SU-DHL-6 (cell line): Measurements from ENCODE around the gene MRM2.

ENCODE experiments used
- H2AFZ ChIP-seq: fragments of 200-600 bp; sonication (generic); 2 replicates; pipeline ENCODE4 v1.6.1; 2014; ENCODE audit warnings: low read depth, mild to moderate bottlenecking, moderate library complexity, mixed read lengths, antibody characterized with exemption, low read length; ENCODE audit not compliant: severe bottlenecking
- H3F3A ChIP-seq: fragments of 200-600 bp; shearing (Covaris generic); 2 replicates; pipeline ENCODE4 v1.6.0; 2016; ENCODE audit warnings: antibody characterized with exemption, mild to moderate bottlenecking; ENCODE audit not compliant: insufficient read depth
- H3K27ac ChIP-seq: fragments of 200-600 bp; sonication (generic); 2 replicates; pipeline ENCODE4 v1.5.1; 2016; ENCODE audit warnings: low read depth, mild to moderate bottlenecking, low read length, moderate library complexity, mixed read lengths
- H3K27me3 ChIP-seq: fragments of 200-600 bp; sonication (generic), shearing (Covaris generic); 2 replicates; pipeline ENCODE4 v1.6.0; 2014; ENCODE audit warnings: mild to moderate bottlenecking, low read length
- H3K36me3 ChIP-seq: fragments of 200-600 bp; sonication (generic); 2 replicates; pipeline ENCODE4 v1.6.1; 2014; ENCODE audit warnings: mild to moderate bottlenecking, low read length, mixed read lengths
- H3K4me2 ChIP-seq: fragments of 300-600, 200-600 bp; shearing (Covaris generic), sonication (generic); 2 replicates; pipeline ENCODE4 v1.6.0; 2014; ENCODE audit warnings: low read length, low read depth, mild to moderate bottlenecking; ENCODE audit not compliant: poor library complexity, severe bottlenecking
- H3K4me3 ChIP-seq: fragments of 200-600 bp; sonication (generic); 2 replicates; pipeline ENCODE4 v1.5.1; 2014; ENCODE audit warnings: antibody characterized with exemption, low read length, mild to moderate bottlenecking, mixed read lengths; ENCODE audit not compliant: insufficient read depth, poor library complexity, severe bottlenecking
- H3K79me2 ChIP-seq: fragments of 200-600 bp; sonication (generic); 2 replicates; pipeline ENCODE4 v1.6.1; 2014; ENCODE audit warnings: mild to moderate bottlenecking, low read length, moderate library complexity; ENCODE audit not compliant: insufficient read depth
- H3K9ac ChIP-seq: fragments of 200-600 bp; sonication (generic); 2 replicates; pipeline ENCODE4 v1.7.0; 2014; ENCODE audit warnings: mild to moderate bottlenecking, low read length
- H3K9me2 ChIP-seq: fragments of 200-600 bp; sonication (generic); replicated peaks from 2 replicates; pipeline ENCODE4 v1.6.1; 2014; ENCODE audit warnings: low read length; ENCODE audit not compliant: insufficient read depth
- H3K9me3 ChIP-seq: fragments of 200-600 bp; sonication (generic); 2 replicates; pipeline ENCODE4 v1.6.1; 2014; ENCODE audit warnings: low read length, mixed read lengths; ENCODE audit not compliant: insufficient read depth
- H4K20me1 ChIP-seq: fragments of 200-600 bp; sonication (generic); 2 replicates; pipeline ENCODE4 v1.6.1; 2014; ENCODE audit warnings: low read depth, mild to moderate bottlenecking, antibody characterized with exemption, low read length, moderate library complexity, mixed read lengths
- CTCF ChIP-seq: fragments of 200-600 bp; sonication (generic); IDR thresholded peaks from one replicate; pipeline ENCODE4 v1.5.1; 2017; ENCODE audit warnings: antibody characterized with exemption, mild to moderate bottlenecking, low read length, moderate library complexity; ENCODE audit not compliant: insufficient read depth, poor library complexity, severe bottlenecking
- EZH2phosphoT487 ChIP-seq: fragments of 200-600 bp; sonication (generic), shearing (Covaris generic); conservative IDR thresholded peaks from 2 replicates; pipeline ENCODE4 v1.6.1; 2018; ENCODE audit warnings: mild to moderate bottlenecking, antibody characterized with exemption, low read length, moderate library complexity, mixed read lengths

Gene MRM2

GRCh38 chr7:2283074-2283473, 41.1 kb upstream of the MRM2 start:
- H3K9me2 ChIP-seq, result no peaks in the 10 kb centered on the region
- H3F3A ChIP-seq, result peaks cover 7% of the 10 kb centered on the region; the same call in 1 of the 2 replicates
- no peak overlapping the region for H3K4me3 ChIP-seq
- H3K9ac ChIP-seq, result no peak overlapping the region
- no peak overlapping the region for H3K4me2 ChIP-seq
- no peaks in the 10 kb centered on the region for H4K20me1 ChIP-seq
- no peaks in the 10 kb centered on the region for H3K9me3 ChIP-seq
- no peak overlapping the region for H3K27ac ChIP-seq
- no peaks in the 10 kb centered on the region for H3K27me3 ChIP-seq
- H3K36me3 ChIP-seq, result no peaks in the 10 kb centered on the region
- peaks cover 57% of the 10 kb centered on the region for H3K79me2 ChIP-seq
- H2AFZ ChIP-seq, result no peak overlapping the region
- TF ChIP-seq EZH2phosphoT487 (no peak), CTCF (no peak)

- TF ChIP-seq EZH2phosphoT487 (no peak), CTCF (no peak)
- Histone ChIP-seq H3F3A (peaks cover 7% of the 10 kb centered on the region; the same call in 1 of the 2 replicates), H3K4me2 (no peak overlapping the region), H2AFZ (no peak overlapping the region), H3K9me3 (no peaks in the 10 kb centered on the region), H3K9ac (no peak overlapping the region), H3K4me3 (no peak overlapping the region), H3K36me3 (no peaks in the 10 kb centered on the region), H3K27me3 (no peaks in the 10 kb centered on the region), H4K20me1 (no peaks in the 10 kb centered on the region), H3K27ac (no peak overlapping the region), H3K79me2 (peaks cover 49% of the 10 kb centered on the region), H3K9me2 (no peaks in the 10 kb centered on the region)
Observed at GRCh38 chr7:2282185-2282751, 40.3 kb upstream of the MRM2 start.

GRCh38 chr7:2281541-2281940, 39.5 kb upstream of the MRM2 start:
- H3K4me3 ChIP-seq, result no peak overlapping the region
- peaks cover 7% of the 10 kb centered on the region; the same call in 1 of the 2 replicates for H3F3A ChIP-seq
- H3K4me2 ChIP-seq, result no peak overlapping the region
- no peak overlapping the region for H3K27ac ChIP-seq
- no peak overlapping the region for H2AFZ ChIP-seq
- no peak overlapping the region for H3K9ac ChIP-seq
- H4K20me1 ChIP-seq, result no peaks in the 10 kb centered on the region; the same call in 1 of the 2 replicates
- H3K36me3 ChIP-seq, result no peaks in the 10 kb centered on the region
- no peaks in the 10 kb centered on the region for H3K9me2 ChIP-seq
- TF ChIP-seq EZH2phosphoT487, result no peak
- no peak for TF ChIP-seq CTCF
- no peaks in the 10 kb centered on the region for H3K9me3 ChIP-seq
- H3K79me2 ChIP-seq, result peaks cover 46% of the 10 kb centered on the region
- H3K27me3 ChIP-seq, result no peaks in the 10 kb centered on the region

- no peak for TF ChIP-seq EZH2phosphoT487
- no peak for TF ChIP-seq CTCF
- H3K36me3 ChIP-seq, result no peaks in the 10 kb centered on the region
- H3K9ac ChIP-seq, result no peak overlapping the region
- H3K9me3 ChIP-seq, result no peaks in the 10 kb centered on the region
- no peak overlapping the region for H3K4me2 ChIP-seq
- peaks cover 7% of the 10 kb centered on the region; the same call in 1 of the 2 replicates for H3F3A ChIP-seq
- no peak overlapping the region for H3K4me3 ChIP-seq
- no peaks in the 10 kb centered on the region for H3K9me2 ChIP-seq
- H3K27me3 ChIP-seq, result no peaks in the 10 kb centered on the region
- H3K27ac ChIP-seq, result no peak overlapping the region
- peaks cover 40% of the 10 kb centered on the region for H3K79me2 ChIP-seq
- H2AFZ ChIP-seq, result no peak overlapping the region
- no peaks in the 10 kb centered on the region; the same call in 1 of the 2 replicates for H4K20me1 ChIP-seq
Observed at GRCh38 chr7:2280424-2280823, 38.4 kb upstream of the MRM2 start.
